HL-60 (cell line): ENCODE data around the gene GCKR.

Source experiments
- DNase-seq, 2 experiments: peaks; one replicate each; pipeline ENCODE4 v3.0.0-alpha.2; 2010 to 2020; ENCODE audit warnings: low read depth in 1 of 2, low spot score in 1 of 2
- H3K27ac ChIP-seq: fragments of 250-450 bp; sonication (Bioruptor Pico); replicated peaks from 2 replicates; pipeline ENCODE4 v1.5.1; 2020; ENCODE audit warnings: mild to moderate bottlenecking, moderate library complexity
- H3K27me3 ChIP-seq: fragments of 250-450 bp; sonication (Bioruptor Pico); 2 replicates; pipeline ENCODE4 v1.5.1; 2021; ENCODE audit warnings: mild to moderate bottlenecking, moderate library complexity; ENCODE audit not compliant: insufficient read depth, poor library complexity, severe bottlenecking
- H3K4me3 ChIP-seq: replicated peaks from 2 replicates; pipeline ENCODE4 v1.5.1; 2011; ENCODE audit warnings: mild to moderate bottlenecking, control low read depth, low read length; ENCODE audit not compliant: insufficient read depth
- CTCF ChIP-seq: IDR thresholded peaks from one replicate; pipeline ENCODE4 v1.5.1; 2011; ENCODE audit warnings: low read length, control low read depth, inconsistent platforms; ENCODE audit not compliant: insufficient read depth
- GABPA ChIP-seq: IDR thresholded peaks from 2 replicates; pipeline ENCODE4 v1.6.1; 2012; ENCODE audit warnings: low read depth
- POLR2AphosphoS5 ChIP-seq: IDR thresholded peaks from 2 replicates; pipeline ENCODE4 v1.6.1; 2012; ENCODE audit warnings: low read depth
- REST ChIP-seq: IDR thresholded peaks from 2 replicates; pipeline ENCODE4 v1.6.1; 2012; ENCODE audit warnings: low read depth; ENCODE audit not compliant: insufficient replicate concordance
- SPI1 ChIP-seq: IDR thresholded peaks from 2 replicates; pipeline ENCODE4 v1.6.1; 2012; ENCODE audit warnings: low read depth, mild to moderate bottlenecking, borderline replicate concordance

GCKR gene

GRCh38 chr2:27485496-27485895 is 11.1 kb upstream of the GCKR start:
- Histone ChIP-seq H3K4me3 (no peak overlapping the region), H3K27ac (no peak overlapping the region), H3K27me3 (no peaks in the 10 kb centered on the region)
- TF ChIP-seq POLR2AphosphoS5 (no peak), CTCF (no peak), REST (no peak), GABPA (no peak), SPI1 (no peak)
- DNase-seq, result no peak

- H3K27ac ChIP-seq, result peak overlapping the region; percentile 64
- peaks cover 2% of the 10 kb centered on the region for H3K27me3 ChIP-seq
- H3K4me3 ChIP-seq, result peak overlapping the region; percentile 87
- DNase-seq, result no peak
- TF ChIP-seq POLR2AphosphoS5, result no peak
- no peak for TF ChIP-seq REST
- TF ChIP-seq GABPA, result no peak
Observed at GRCh38 chr2:27489118-27489497, 7.5 kb upstream of the GCKR start.

- H3K27ac ChIP-seq, result peak within 1 kb of the TSS; percentile 64
- H3K27me3 ChIP-seq, result peaks cover 8% of the 10 kb centered on the region
- TF ChIP-seq REST, result no peak
- TF ChIP-seq CTCF, result no peak
- TF ChIP-seq POLR2AphosphoS5, result peak; percentile 78
- peak within 1 kb of the TSS; percentile 87 for H3K4me3 ChIP-seq
- peak; percentile 100 for DNase-seq
Observed at GRCh38 chr2:27489498-27490397, 6.9 kb upstream of the GCKR start, which contains the start of gene IFT172. Gene IFT172, minus strand, starts transcription at chr2:27489743. Its CDS starts 90 bp downstream, at chr2:27489653.
